Measurements from ENCODE around the gene CCDC57.

Gene CCDC57

GRCh38 chr17:82157046-82158035, 55.3 kb downstream of the CCDC57 start:
- peaks cover 18% of the 10 kb centered on the region for H3K36me3 ChIP-seq (ENCODE audit: control insufficient read depth, insufficient read depth, low read length, severe bottlenecking)
- H3K27me3 ChIP-seq (replicated peaks; ENCODE audit: control insufficient read depth, insufficient read depth, low read length) = no peaks in the 10 kb centered on the region
- no peaks in the 10 kb centered on the region for H3K9me3 ChIP-seq (ENCODE audit: control insufficient read depth, low read length)
- no peak overlapping the region for H3K4me3 ChIP-seq (ENCODE audit: low read length)
- peaks cover 3% of the 10 kb centered on the region for H3K4me1 ChIP-seq (ENCODE audit: control insufficient read depth, insufficient read depth, low read length)
- H3K9ac ChIP-seq (ENCODE audit: low read length) = no peak overlapping the region
- DNase-seq (ENCODE audit: low read depth) = no peak

GRCh38 chr17:82156284-82156925, 56.2 kb downstream of the CCDC57 start:
- H3K9ac ChIP-seq (ENCODE audit: low read length) = no peak overlapping the region
- H3K4me3 ChIP-seq (ENCODE audit: low read length) = no peak overlapping the region
- H3K27me3 ChIP-seq (replicated peaks; ENCODE audit: control insufficient read depth, insufficient read depth, low read length) = no peaks in the 10 kb centered on the region
- no peak for DNase-seq (ENCODE audit: low read depth)
- H3K9me3 ChIP-seq (ENCODE audit: control insufficient read depth, low read length) = no peaks in the 10 kb centered on the region
- peaks cover 6% of the 10 kb centered on the region for H3K4me1 ChIP-seq (ENCODE audit: control insufficient read depth, insufficient read depth, low read length)
- peaks cover 16% of the 10 kb centered on the region for H3K36me3 ChIP-seq (ENCODE audit: control insufficient read depth, insufficient read depth, low read length, severe bottlenecking)

- no peaks in the 10 kb centered on the region for H3K27me3 ChIP-seq (replicated peaks; ENCODE audit: control insufficient read depth, insufficient read depth, low read length)
- no peak overlapping the region for H3K4me3 ChIP-seq (ENCODE audit: low read length)
- H3K9me3 ChIP-seq (ENCODE audit: control insufficient read depth, low read length) = no peaks in the 10 kb centered on the region
- peaks cover 6% of the 10 kb centered on the region for H3K4me1 ChIP-seq (ENCODE audit: control insufficient read depth, insufficient read depth, low read length)
- DNase-seq (ENCODE audit: low read depth) = no peak
- H3K9ac ChIP-seq (ENCODE audit: low read length) = no peak overlapping the region
- peaks cover 10% of the 10 kb centered on the region for H3K36me3 ChIP-seq (ENCODE audit: control insufficient read depth, insufficient read depth, low read length, severe bottlenecking)
These were observed 57.0 kb downstream of the CCDC57 start for GRCh38 chr17:82155606-82156005.

GRCh38 chr17:82154881-82155331, 57.7 kb downstream of the CCDC57 start:
- H3K27me3 ChIP-seq (replicated peaks; ENCODE audit: control insufficient read depth, insufficient read depth, low read length) = no peaks in the 10 kb centered on the region
- no peaks in the 10 kb centered on the region for H3K9me3 ChIP-seq (ENCODE audit: control insufficient read depth, low read length)
- no peak for DNase-seq (ENCODE audit: low read depth)
- peaks cover 6% of the 10 kb centered on the region for H3K4me1 ChIP-seq (ENCODE audit: control insufficient read depth, insufficient read depth, low read length)
- no peak overlapping the region for H3K4me3 ChIP-seq (ENCODE audit: low read length)
- peaks cover 6% of the 10 kb centered on the region for H3K36me3 ChIP-seq (ENCODE audit: control insufficient read depth, insufficient read depth, low read length, severe bottlenecking)
- no peak overlapping the region for H3K9ac ChIP-seq (ENCODE audit: low read length)

- peaks cover 6% of the 10 kb centered on the region for H3K4me1 ChIP-seq (ENCODE audit: control insufficient read depth, insufficient read depth, low read length)
- no peaks in the 10 kb centered on the region for H3K27me3 ChIP-seq (replicated peaks; ENCODE audit: control insufficient read depth, insufficient read depth, low read length)
- DNase-seq (ENCODE audit: low read depth) = peak; percentile 82
- no peaks in the 10 kb centered on the region for H3K9me3 ChIP-seq (ENCODE audit: control insufficient read depth, low read length)
- H3K9ac ChIP-seq (ENCODE audit: low read length) = peak overlapping the region; percentile 59
- H3K36me3 ChIP-seq (ENCODE audit: control insufficient read depth, insufficient read depth, low read length, severe bottlenecking) = peaks cover 4% of the 10 kb centered on the region
- H3K4me3 ChIP-seq (ENCODE audit: low read length) = no peak overlapping the region
These were observed 58.8 kb downstream of the CCDC57 start for GRCh38 chr17:82153745-82154375.

GRCh38 chr17:82153295-82153691, 59.3 kb downstream of the CCDC57 start:
- no peaks in the 10 kb centered on the region for H3K27me3 ChIP-seq (replicated peaks; ENCODE audit: control insufficient read depth, insufficient read depth, low read length)
- peaks cover 4% of the 10 kb centered on the region for H3K36me3 ChIP-seq (ENCODE audit: control insufficient read depth, insufficient read depth, low read length, severe bottlenecking)
- H3K9ac ChIP-seq (ENCODE audit: low read length) = peak overlapping the region; percentile 59
- no peak for DNase-seq (ENCODE audit: low read depth)
- H3K9me3 ChIP-seq (ENCODE audit: control insufficient read depth, low read length) = no peaks in the 10 kb centered on the region
- H3K4me1 ChIP-seq (ENCODE audit: control insufficient read depth, insufficient read depth, low read length) = peaks cover 6% of the 10 kb centered on the region
- H3K4me3 ChIP-seq (ENCODE audit: low read length) = no peak overlapping the region

- Histone ChIP-seq H3K9me3 (ENCODE audit: control insufficient read depth, low read length) (no peaks in the 10 kb centered on the region), H3K27me3 (replicated peaks; ENCODE audit: control insufficient read depth, insufficient read depth, low read length) (no peaks in the 10 kb centered on the region)
- no peak for DNase-seq (ENCODE audit: low read depth)
These were observed 59.9 kb downstream of the CCDC57 start for GRCh38 chr17:82152556-82153294.

GRCh38 chr17:82152114-82152513, 60.5 kb downstream of the CCDC57 start:
- H3K9ac ChIP-seq (ENCODE audit: low read length) = peak overlapping the region; percentile 19
- no peaks in the 10 kb centered on the region for H3K27me3 ChIP-seq (replicated peaks; ENCODE audit: control insufficient read depth, insufficient read depth, low read length)

More at GRCh38 chr17:82152556-82153294, 59.9 kb downstream of the CCDC57 start:
- H3K4me1 ChIP-seq (ENCODE audit: control insufficient read depth, insufficient read depth, low read length) = peaks cover 6% of the 10 kb centered on the region
- peaks cover 4% of the 10 kb centered on the region for H3K36me3 ChIP-seq (ENCODE audit: control insufficient read depth, insufficient read depth, low read length, severe bottlenecking)
- no peak overlapping the region for H3K4me3 ChIP-seq (ENCODE audit: low read length)
- peak overlapping the region; percentile 59 for H3K9ac ChIP-seq (ENCODE audit: low read length)

GRCh38 chr17:82151106-82151957, 61.3 kb downstream of the CCDC57 start:
- Histone ChIP-seq H3K27me3 (replicated peaks; ENCODE audit: control insufficient read depth, insufficient read depth, low read length) (no peaks in the 10 kb centered on the region), H3K9me3 (ENCODE audit: control insufficient read depth, low read length) (no peaks in the 10 kb centered on the region), H3K4me3 (ENCODE audit: low read length) (no peak overlapping the region), H3K9ac (ENCODE audit: low read length) (no peak overlapping the region), H3K4me1 (ENCODE audit: control insufficient read depth, insufficient read depth, low read length) (peaks cover 6% of the 10 kb centered on the region), H3K36me3 (ENCODE audit: control insufficient read depth, insufficient read depth, low read length, severe bottlenecking) (peaks cover 2% of the 10 kb centered on the region)
- DNase-seq (ENCODE audit: low read depth) = no peak

More at GRCh38 chr17:82152114-82152513, 60.5 kb downstream of the CCDC57 start:
- Histone ChIP-seq H3K36me3 (ENCODE audit: control insufficient read depth, insufficient read depth, low read length, severe bottlenecking) (peaks cover 4% of the 10 kb centered on the region), H3K4me3 (ENCODE audit: low read length) (no peak overlapping the region), H3K9me3 (ENCODE audit: control insufficient read depth, low read length) (no peaks in the 10 kb centered on the region), H3K4me1 (ENCODE audit: control insufficient read depth, insufficient read depth, low read length) (peaks cover 6% of the 10 kb centered on the region)
- DNase-seq (ENCODE audit: low read depth) = no peak
